NB4 (cell line): ENCODE results near the gene GTF2H4.

Experiments
- TF ChIP-seq, protein P1 (sequence below): IDR thresholded peaks from one replicate; pipeline ENCODE4 v1.5.1; 2012; ENCODE audit warnings: low read depth, low read length
- TF ChIP-seq, protein P2 (sequence below): IDR thresholded peaks from 2 replicates; pipeline ENCODE4 v1.6.1; 2011; ENCODE audit warnings: low read depth, low read length

DNA sequence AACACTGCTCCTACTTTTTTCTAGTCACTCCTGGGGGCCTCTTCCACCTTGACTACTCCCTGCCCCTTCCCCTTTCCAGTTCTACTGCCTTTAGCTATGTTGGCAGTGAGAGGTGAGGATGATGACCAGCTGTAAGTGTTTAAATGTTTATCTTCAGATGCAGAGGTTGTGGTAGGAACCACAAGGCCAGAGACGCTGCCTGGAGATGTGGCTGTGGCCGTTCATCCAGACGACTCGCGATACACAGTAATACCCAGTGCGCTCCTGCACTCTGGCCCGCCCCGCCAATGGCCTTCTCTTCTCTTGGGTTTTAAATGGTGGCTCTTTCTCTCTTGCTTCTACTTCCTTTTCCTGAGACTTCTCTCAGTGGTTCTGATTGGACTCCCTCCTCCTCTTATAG lies 10.7 kb downstream of the GTF2H4 start:
- TF ChIP-seq, protein P1, sequence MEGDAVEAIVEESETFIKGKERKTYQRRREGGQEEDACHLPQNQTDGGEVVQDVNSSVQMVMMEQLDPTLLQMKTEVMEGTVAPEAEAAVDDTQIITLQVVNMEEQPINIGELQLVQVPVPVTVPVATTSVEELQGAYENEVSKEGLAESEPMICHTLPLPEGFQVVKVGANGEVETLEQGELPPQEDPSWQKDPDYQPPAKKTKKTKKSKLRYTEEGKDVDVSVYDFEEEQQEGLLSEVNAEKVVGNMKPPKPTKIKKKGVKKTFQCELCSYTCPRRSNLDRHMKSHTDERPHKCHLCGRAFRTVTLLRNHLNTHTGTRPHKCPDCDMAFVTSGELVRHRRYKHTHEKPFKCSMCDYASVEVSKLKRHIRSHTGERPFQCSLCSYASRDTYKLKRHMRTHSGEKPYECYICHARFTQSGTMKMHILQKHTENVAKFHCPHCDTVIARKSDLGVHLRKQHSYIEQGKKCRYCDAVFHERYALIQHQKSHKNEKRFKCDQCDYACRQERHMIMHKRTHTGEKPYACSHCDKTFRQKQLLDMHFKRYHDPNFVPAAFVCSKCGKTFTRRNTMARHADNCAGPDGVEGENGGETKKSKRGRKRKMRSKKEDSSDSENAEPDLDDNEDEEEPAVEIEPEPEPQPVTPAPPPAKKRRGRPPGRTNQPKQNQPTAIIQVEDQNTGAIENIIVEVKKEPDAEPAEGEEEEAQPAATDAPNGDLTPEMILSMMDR = no peak
- TF ChIP-seq, protein P2, sequence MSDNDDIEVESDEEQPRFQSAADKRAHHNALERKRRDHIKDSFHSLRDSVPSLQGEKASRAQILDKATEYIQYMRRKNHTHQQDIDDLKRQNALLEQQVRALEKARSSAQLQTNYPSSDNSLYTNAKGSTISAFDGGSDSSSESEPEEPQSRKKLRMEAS = no peak
